Common myeloid progenitor, CD34-positive (primary cell): ENCODE results near the gene OR2F2.

Experiments used
- CTCF ChIA-PET: fragments of 350-600 bp; sonication (Branson Sonifier 250); formaldehyde crosslinking; loops from one replicate; lab custom pipeline; 2021; ENCODE audit warnings: antibody characterized with exemption; lab: Charles Lee
- POLR2A ChIA-PET: fragments of 350-600 bp; sonication (Branson Sonifier 250); formaldehyde crosslinking; loops from one replicate; lab custom pipeline; 2021; ENCODE audit warnings: antibody characterized with exemption; lab: Charles Lee
- DNase-seq, 3 donors: peaks; one replicate each; pipeline versions ENCODE4 v3.0.0 to v3.0.0-alpha.2; 2013
- H3K27ac ChIP-seq, 2 experiments: 1 replicate in 1 of 2; 2 replicates in 1 of 2; pipeline ENCODE4 v1.7.0; 2013; ENCODE audit warnings: inconsistent platforms in 2 of 2, low read length in 2 of 2, mild to moderate bottlenecking in 2 of 2, low read depth in 1 of 2, moderate library complexity in 1 of 2; ENCODE audit not compliant: severe bottlenecking in 2 of 2, insufficient read depth in 1 of 2, poor library complexity in 1 of 2
- H3K27me3 ChIP-seq, 5 experiments: replicated peaks in 2 of 5; 1 replicate in 3 of 5; 2 replicates in 2 of 5; pipeline versions ENCODE4 v1.6.1 to v1.7.0; 2013; ENCODE audit warnings: low read length in 4 of 5, mild to moderate bottlenecking in 2 of 5, moderate library complexity in 2 of 5, inconsistent platforms in 1 of 5; ENCODE audit not compliant: insufficient read depth in 5 of 5, control insufficient read depth in 4 of 5
- H3K36me3 ChIP-seq, 4 experiments: 1 replicate in 2 of 4; 2 replicates in 2 of 4; pipeline versions ENCODE4 v1.6.1 to v1.7.0; 2013; ENCODE audit warnings: low read length in 3 of 4, control low read depth in 1 of 4, mild to moderate bottlenecking in 1 of 4; ENCODE audit not compliant: control insufficient read depth in 4 of 4, insufficient read depth in 4 of 4
- H3K4me1 ChIP-seq, 4 experiments: 1 replicate in 3 of 4; 2 replicates in 1 of 4; pipeline versions ENCODE4 v1.6.1 to v1.7.1; 2013; ENCODE audit warnings: low read length in 3 of 4, mild to moderate bottlenecking in 3 of 4, control low read depth in 1 of 4, inconsistent platforms in 1 of 4, moderate library complexity in 1 of 4; ENCODE audit not compliant: control insufficient read depth in 4 of 4, insufficient read depth in 4 of 4; ENCODE audit errors: control extremely low read depth in 1 of 4
- H3K4me3 ChIP-seq, 7 experiments: 1 replicate in 4 of 7; 2 replicates in 3 of 7; pipeline versions ENCODE4 v1.5.1 to v1.7.0; 2013; ENCODE audit warnings: mild to moderate bottlenecking in 7 of 7, low read length in 6 of 7, moderate library complexity in 6 of 7, inconsistent platforms in 2 of 7, low read depth in 2 of 7, control low read depth in 1 of 7; ENCODE audit not compliant: insufficient read depth in 4 of 7, control insufficient read depth in 1 of 7; ENCODE audit errors: extremely low read depth in 1 of 7
- H3K9me3 ChIP-seq, 5 experiments: 1 replicate in 4 of 5; 2 replicates in 1 of 5; pipeline versions ENCODE4 v1.6.1 to v1.7.1; 2013; ENCODE audit warnings: low read length in 4 of 5, mild to moderate bottlenecking in 2 of 5, inconsistent platforms in 1 of 5, low read depth in 1 of 5, moderate library complexity in 1 of 5; ENCODE audit not compliant: control insufficient read depth in 4 of 5, insufficient read depth in 2 of 5; ENCODE audit errors: control extremely low read depth in 1 of 5
- WGBS: methylation state at CpG from one replicate; pipeline ENCODE4 v1.1.5; 2013; ENCODE audit not compliant: insufficient coverage; 5-methylcytosine and 5-hydroxymethylcytosine counted together

The OR2F2 gene

DNA sequence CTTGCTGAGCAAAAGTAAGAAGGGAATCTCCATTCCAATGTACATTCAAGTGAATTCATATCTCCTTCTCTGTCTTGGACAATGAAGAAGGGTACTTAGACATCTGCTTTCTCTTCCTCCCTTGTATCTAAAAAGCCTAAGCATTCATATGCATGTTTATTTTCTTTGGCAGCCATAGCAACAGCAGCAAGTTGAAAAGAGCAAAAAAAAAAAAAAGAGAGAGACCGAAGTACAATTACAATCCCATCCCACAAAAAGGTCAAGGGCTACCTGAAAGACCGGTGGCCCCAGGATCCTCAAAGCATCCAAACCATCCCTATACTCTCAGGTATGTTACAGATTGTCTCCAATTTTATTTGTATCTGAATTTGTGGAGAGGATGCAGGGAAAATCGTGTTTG is 23.7 kb downstream of the OR2F2 start:
- no CpG with 5 or more reads among the region's 3 CpGs for WGBS
- no peak overlapping the region for H3K4me3 ChIP-seq
- H3K27me3 ChIP-seq, result no peaks in the 10 kb centered on the region
- ChIA-PET CTCF (no interaction called here), POLR2A (no interaction called here)
- no peak overlapping the region for H3K27ac ChIP-seq
- no peaks in the 10 kb centered on the region for H3K9me3 ChIP-seq
- DNase-seq, result no peak
- H3K36me3 ChIP-seq, result no peaks in the 10 kb centered on the region
- H3K4me1 ChIP-seq, result no peaks in the 10 kb centered on the region

DNA sequence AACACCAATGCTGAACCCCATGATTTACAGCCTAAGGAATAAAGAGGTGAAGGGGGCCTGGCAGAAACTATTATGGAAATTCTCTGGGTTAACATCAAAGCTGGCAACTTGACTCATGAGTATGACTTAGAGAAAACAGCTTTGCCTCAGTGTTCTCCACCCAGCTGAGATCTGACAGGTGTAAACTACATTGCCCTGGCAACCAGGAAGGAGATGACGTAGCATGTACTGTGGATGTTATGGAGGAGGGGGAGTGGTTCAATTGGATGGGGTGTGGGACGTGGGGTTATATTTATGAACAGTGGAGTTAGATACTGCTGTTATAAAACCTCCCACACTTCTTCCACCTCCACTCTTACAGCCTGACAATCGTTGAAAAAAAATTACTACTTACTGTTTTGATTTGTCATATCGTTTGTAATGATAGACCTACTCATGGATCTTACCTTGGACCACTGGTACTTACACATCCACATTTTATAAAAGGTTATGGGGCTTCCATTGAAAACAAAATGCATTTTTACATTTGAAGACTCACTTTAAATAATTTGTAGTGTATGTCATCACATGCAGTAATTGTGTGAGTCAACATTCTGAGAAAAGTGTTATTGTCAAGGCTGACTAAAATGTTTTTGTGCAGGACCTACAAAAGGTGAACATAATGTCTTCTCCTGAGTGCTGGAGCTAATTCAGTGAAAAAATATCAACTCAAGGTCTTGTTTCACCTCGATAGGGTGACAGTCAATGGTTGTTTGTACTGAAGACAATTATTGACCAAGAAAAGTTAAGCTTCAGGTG is 26.0 kb downstream of the OR2F2 start:
- Histone ChIP-seq H3K36me3 (no peaks in the 10 kb centered on the region), H3K9me3 (no peaks in the 10 kb centered on the region), H3K27me3 (no peaks in the 10 kb centered on the region), H3K27ac (no peak overlapping the region), H3K4me1 (no peaks in the 10 kb centered on the region), H3K4me3 (no peak overlapping the region)
- 73% methylated on average over 1 of the region's 5 CpGs for WGBS
- no peak for DNase-seq
- ChIA-PET CTCF (interaction anchor here (1.1 kb wide), 1 partner anchor 11 kb away, joined by 3 read pairs; no protein-coding TSS in a partner anchor), POLR2A (no interaction called here)

DNA sequence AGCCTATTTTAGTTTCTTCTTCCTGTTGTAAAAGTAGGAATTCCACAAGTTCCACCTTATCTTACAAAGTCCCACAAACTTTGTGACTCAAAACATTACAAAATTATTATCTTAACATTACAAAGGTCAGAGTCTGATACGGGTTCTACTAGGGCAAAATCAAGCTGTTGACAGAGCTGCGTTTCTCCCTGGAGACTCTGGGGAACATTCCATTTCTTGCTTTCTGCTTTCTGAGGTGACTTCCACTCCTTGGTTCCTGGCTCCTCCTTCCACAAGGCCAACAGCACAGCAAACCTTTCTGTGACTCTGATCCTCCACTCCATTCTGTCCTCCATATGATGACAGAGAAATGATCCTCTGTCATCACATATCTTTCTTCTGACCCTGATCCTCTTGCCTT is 30.2 kb downstream of the OR2F2 start:
- no peak for DNase-seq
- H3K4me3 ChIP-seq, result no peak overlapping the region
- no peaks in the 10 kb centered on the region for H3K4me1 ChIP-seq
- no peak overlapping the region for H3K27ac ChIP-seq
- WGBS, result 88% methylated on average over 2 of the region's 2 CpGs
- no peaks in the 10 kb centered on the region for H3K27me3 ChIP-seq
- POLR2A ChIA-PET, result no interaction called here
- H3K9me3 ChIP-seq, result no peaks in the 10 kb centered on the region
- H3K36me3 ChIP-seq, result no peaks in the 10 kb centered on the region
- CTCF ChIA-PET, result no interaction called here

DNA sequence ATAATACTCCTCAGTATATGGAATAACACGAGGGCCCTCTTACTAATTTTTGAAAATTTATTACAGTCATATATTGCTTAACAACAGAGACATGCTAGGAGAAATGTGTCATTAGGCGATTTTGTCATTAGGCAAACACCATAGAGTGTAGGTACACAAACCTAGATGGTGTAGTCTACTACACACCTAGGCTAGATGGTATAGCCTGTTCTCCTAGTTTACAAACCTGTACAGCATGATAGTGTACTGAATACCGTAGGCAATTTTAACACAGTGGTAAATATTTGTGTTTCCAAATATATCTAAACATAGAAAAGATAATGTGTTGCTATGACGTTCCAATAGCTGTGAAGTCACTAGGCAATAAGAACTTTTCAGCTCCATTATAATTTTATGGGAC is 32.4 kb downstream of the OR2F2 start:
- no peak overlapping the region for H3K27ac ChIP-seq
- WGBS, result 89% methylated on average over 1 of the region's 4 CpGs
- H3K27me3 ChIP-seq, result no peaks in the 10 kb centered on the region

DNA sequence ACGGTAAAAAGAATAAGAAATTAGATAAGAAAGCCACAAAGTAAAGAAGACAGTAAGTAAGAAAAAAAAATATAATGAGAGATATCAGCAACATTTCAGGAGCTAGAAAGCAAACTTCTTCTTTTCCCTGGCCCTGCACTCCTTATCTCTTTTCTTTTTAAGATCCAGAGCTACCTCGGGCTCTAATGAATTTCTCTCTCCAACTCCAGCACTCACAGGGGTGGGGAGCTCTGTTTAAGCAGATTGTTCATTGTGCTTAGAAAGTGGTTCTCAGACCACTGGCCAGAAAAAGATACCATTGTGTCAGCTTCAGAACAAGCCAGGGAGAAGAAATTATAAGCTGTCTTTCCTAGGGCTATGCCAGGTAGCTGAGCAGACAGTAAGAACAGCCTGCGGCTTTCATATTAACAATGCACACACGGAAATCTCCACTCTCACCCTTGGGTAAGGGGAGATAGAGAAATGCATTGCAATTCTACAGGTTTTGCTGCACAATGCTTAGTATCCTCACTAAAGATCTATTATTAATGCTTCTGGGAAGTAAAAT is 38.9 kb downstream of the OR2F2 start:
- peaks cover 0 to 4% (median 0%) of the 10 kb centered on the region in 5 experiments for H3K9me3 ChIP-seq
- peak; percentile 3 to 41 (median 7) for DNase-seq
- H3K36me3 ChIP-seq, result no peaks in the 10 kb centered on the region
- peak overlapping the region in 1 of 2 experiments; percentile 50 for H3K27ac ChIP-seq
- CTCF ChIA-PET, result no interaction called here
- no peak overlapping the region for H3K4me3 ChIP-seq
- H3K27me3 ChIP-seq, result no peaks in the 10 kb centered on the region
- H3K4me1 ChIP-seq, result no peaks in the 10 kb centered on the region
- no CpG with 5 or more reads among the region's 4 CpGs for WGBS
- POLR2A ChIA-PET, result no interaction called here

More for the DNA sequence above, 32.4 kb downstream of the OR2F2 start:
- Histone ChIP-seq H3K9me3 (peaks cover 0 to 4% (median 0%) of the 10 kb centered on the region in 5 experiments), H3K4me3 (no peak overlapping the region), H3K4me1 (no peaks in the 10 kb centered on the region), H3K36me3 (no peaks in the 10 kb centered on the region)
- DNase-seq, result no peak
- ChIA-PET CTCF (no interaction called here), POLR2A (no interaction called here)

DNA sequence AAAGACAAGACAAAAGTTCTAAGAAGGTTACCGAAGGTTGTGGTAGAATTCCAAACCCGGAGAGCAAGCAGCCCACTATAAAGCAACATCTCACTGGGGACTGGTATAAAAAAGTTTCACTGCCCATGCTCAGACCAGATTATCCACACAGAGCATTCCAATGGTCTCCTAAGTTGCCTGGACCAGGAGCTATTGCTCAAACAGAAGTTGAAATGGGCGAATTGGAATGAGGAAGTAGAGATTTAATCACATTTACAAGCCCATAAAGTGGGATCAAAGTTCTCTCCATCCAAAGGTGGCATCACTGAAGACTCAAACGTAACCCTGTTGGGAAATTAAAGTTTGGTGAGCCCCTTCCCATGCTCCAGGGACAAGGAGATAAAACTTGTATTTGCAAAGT is 39.4 kb downstream of the OR2F2 start:
- 88% methylated on average over 3 of the region's 4 CpGs for WGBS
- POLR2A ChIA-PET, result no interaction called here

DNA sequence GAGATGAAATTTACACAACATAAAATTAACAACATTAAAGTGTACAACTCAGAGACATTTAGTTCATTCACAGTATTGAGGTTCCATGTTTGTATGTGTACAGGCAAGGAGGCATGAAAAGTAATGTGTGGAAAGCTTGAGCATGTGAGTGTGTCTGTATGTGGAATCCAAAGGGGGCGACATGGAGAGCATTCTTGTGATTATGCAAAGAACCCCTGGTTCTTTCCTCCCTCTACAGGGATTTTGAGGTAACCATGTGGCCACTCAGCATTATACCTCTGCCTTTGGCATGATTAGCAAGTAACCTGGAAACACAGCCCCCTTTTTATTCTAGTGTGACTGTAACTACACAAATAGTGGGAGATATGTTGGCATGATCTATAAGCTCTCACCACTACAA is 40.6 kb downstream of the OR2F2 start:
- peaks cover 0 to 4% (median 0%) of the 10 kb centered on the region in 5 experiments for H3K9me3 ChIP-seq
- peak; percentile 23 to 68 (median 53) for DNase-seq
- no peaks in the 10 kb centered on the region for H3K36me3 ChIP-seq
- H3K27ac ChIP-seq, result no peak overlapping the region
- H3K4me3 ChIP-seq, result no peak overlapping the region
- 89% methylated on average over 1 of the region's 1 CpG for WGBS
- H3K27me3 ChIP-seq, result no peaks in the 10 kb centered on the region
- H3K4me1 ChIP-seq, result no peaks in the 10 kb centered on the region
- ChIA-PET CTCF (no interaction called here), POLR2A (no interaction called here)

More for the DNA sequence above, 39.4 kb downstream of the OR2F2 start:
- H3K36me3 ChIP-seq, result no peaks in the 10 kb centered on the region
- no peaks in the 10 kb centered on the region for H3K27me3 ChIP-seq
- H3K27ac ChIP-seq, result no peak overlapping the region
- H3K4me1 ChIP-seq, result no peaks in the 10 kb centered on the region
- peaks cover 0 to 4% (median 0%) of the 10 kb centered on the region in 5 experiments for H3K9me3 ChIP-seq
- no peak overlapping the region for H3K4me3 ChIP-seq
- CTCF ChIA-PET, result no interaction called here
- no peak for DNase-seq
